GM12874 (cell line): ENCODE data around the gene BNIP5.

ENCODE experiments used
- CTCF ChIP-seq: IDR thresholded peaks from 2 replicates; pipeline ENCODE4 v1.5.1; 2011; ENCODE audit warnings: low read depth, mild to moderate bottlenecking, control low read depth, low read length, moderate library complexity; ENCODE audit not compliant: insufficient read depth

BNIP5 gene

GRCh38 chr6:36346486-36347273 is 10.0 kb upstream of the BNIP5 start:
- no peak for TF ChIP-seq CTCF

- no peak for TF ChIP-seq CTCF
These were observed 9.2 kb upstream of the BNIP5 start for GRCh38 chr6:36345681-36346466.

- no peak for TF ChIP-seq CTCF
These were observed 6.5 kb upstream of the BNIP5 start for GRCh38 chr6:36343109-36343680.

GRCh38 chr6:36340618-36341454 is 4.1 kb upstream of the BNIP5 start:
- peak; percentile 97 for TF ChIP-seq CTCF

GRCh38 chr6:36340306-36340617 is 3.6 kb upstream of the BNIP5 start:
- no peak for TF ChIP-seq CTCF

GRCh38 chr6:36339146-36339545 is 2.5 kb upstream of the BNIP5 start:
- TF ChIP-seq CTCF: no peak

GRCh38 chr6:36337814-36338213 is 1.1 kb upstream of the BNIP5 start:
- no peak for TF ChIP-seq CTCF
